BLaER1 treated with 17β-estradiol and CSF1 and Interleukin-3, amounts not matched to agents 10 nM and 100 nM (cell line): ENCODE results near the gene TAS2R40.

Source experiments
- H3K27ac ChIP-seq, 11 experiments: shearing (Covaris generic); formaldehyde crosslinking; 2 replicates each; pipeline ENCODE4 v1.8.1; 2022
- H3K27me3 ChIP-seq, 11 experiments: shearing (Covaris generic); formaldehyde crosslinking; 2 replicates each; pipeline ENCODE4 v1.8.1; 2022
- H3K36me3 ChIP-seq, 11 experiments: shearing (Covaris generic); formaldehyde crosslinking; 2 replicates each; pipeline ENCODE4 v1.8.1; 2022
- H3K4me1 ChIP-seq, 10 experiments: shearing (Covaris generic); formaldehyde crosslinking; 2 replicates each; pipeline ENCODE4 v1.8.1; 2022
- H3K4me2 ChIP-seq, 11 experiments: shearing (Covaris generic); formaldehyde crosslinking; 2 replicates each; pipeline ENCODE4 v1.8.1; 2022
- H3K4me3 ChIP-seq, 10 experiments: shearing (Covaris generic); formaldehyde crosslinking; 2 replicates each; pipeline ENCODE4 v1.8.1; 2022
- H3K9ac ChIP-seq, 11 experiments: shearing (Covaris generic); formaldehyde crosslinking; 2 replicates each; pipeline ENCODE4 v1.8.1; 2022
- H3K9me3 ChIP-seq, 11 experiments: shearing (Covaris generic); formaldehyde crosslinking; replicated peaks in 1 of 11; 2 replicates each; pipeline ENCODE4 v1.8.1; 2022
- H4K20me1 ChIP-seq, 11 experiments: shearing (Covaris generic); formaldehyde crosslinking; 2 replicates each; pipeline ENCODE4 v1.8.1; 2022
- Cebpa-rat ChIP-seq, 11 experiments: shearing (Covaris generic); IDR thresholded peaks; 2 replicates each; pipeline ENCODE4 v1.8.1; 2022

TAS2R40 gene

GRCh38 chr7:143248761-143249354 is 27.0 kb downstream of the TAS2R40 start:
- peak overlapping the region in 5 of 11 experiments; percentile 26 to 77 (median 66); a peak in 10 of 22 replicates for H3K4me2 ChIP-seq
- no peaks in the 10 kb centered on the region for H3K27me3 ChIP-seq
- peaks cover 23 to 97% (median 47%) of the 10 kb centered on the region in 10 experiments for H3K4me1 ChIP-seq
- no peaks in the 10 kb centered on the region for H4K20me1 ChIP-seq
- no peak for TF ChIP-seq Cebpa-rat (IDR thresholded peaks at IDR 0.05)
- H3K36me3 ChIP-seq, result peaks cover 0 to 10% (median 0%) of the 10 kb centered on the region in 11 experiments; a peak in 2 of 22 replicates
- peak overlapping the region in 5 of 11 experiments; percentile 2 to 68 (median 11); a peak in 6 of 22 replicates for H3K27ac ChIP-seq
- H3K9ac ChIP-seq, result no peak overlapping the region
- H3K9me3 ChIP-seq, result peaks cover 15 to 51% (median 36%) of the 10 kb centered on the region in 11 experiments; a peak in 20 of 22 replicates
- 0 out of 20 replicates have a peak overlapping the region, but pooled peaks of 1 of the 10 experiments have one; percentile 3 for H3K4me3 ChIP-seq

DNA sequence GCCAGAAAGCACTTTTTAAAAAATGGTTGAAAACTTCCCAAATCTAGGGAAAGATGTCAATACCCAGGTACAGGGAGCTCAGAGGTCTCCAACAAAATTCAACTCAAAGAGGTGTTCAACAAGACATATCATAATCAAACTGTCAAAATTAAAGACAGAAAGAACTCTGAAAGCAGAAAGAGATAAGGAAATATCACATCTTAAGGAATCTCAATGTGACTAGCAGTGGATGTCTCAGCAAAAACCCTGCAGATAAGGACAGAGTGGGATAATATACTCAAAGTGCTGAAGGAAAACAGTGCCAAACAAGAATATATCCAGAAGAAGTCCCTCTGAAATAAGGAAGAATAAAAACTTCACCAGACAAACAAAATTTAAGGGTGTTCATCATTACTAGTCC is 28.4 kb downstream of the TAS2R40 start:
- Histone ChIP-seq H3K36me3 (peaks cover 0 to 10% (median 0%) of the 10 kb centered on the region in 11 experiments; a peak in 2 of 22 replicates), H3K4me1 (peaks cover 26 to 93% (median 41%) of the 10 kb centered on the region in 10 experiments), H3K27ac (peak overlapping the region in 10 of 11 experiments; percentile 41 to 74 (median 68); a peak in 21 of 22 replicates), H4K20me1 (no peaks in the 10 kb centered on the region), H3K9me3 (peaks cover 15 to 57% (median 42%) of the 10 kb centered on the region in 11 experiments; a peak in 20 of 22 replicates), H3K27me3 (no peaks in the 10 kb centered on the region), H3K4me3 (no peak overlapping the region), H3K4me2 (peak overlapping the region; percentile 39 to 73 (median 60)), H3K9ac (peak overlapping the region in 4 of 11 experiments; percentile 3 to 30 (median 22); a peak in 7 of 22 replicates)
- TF ChIP-seq Cebpa-rat (IDR thresholded peaks at IDR 0.05), result no peak

DNA sequence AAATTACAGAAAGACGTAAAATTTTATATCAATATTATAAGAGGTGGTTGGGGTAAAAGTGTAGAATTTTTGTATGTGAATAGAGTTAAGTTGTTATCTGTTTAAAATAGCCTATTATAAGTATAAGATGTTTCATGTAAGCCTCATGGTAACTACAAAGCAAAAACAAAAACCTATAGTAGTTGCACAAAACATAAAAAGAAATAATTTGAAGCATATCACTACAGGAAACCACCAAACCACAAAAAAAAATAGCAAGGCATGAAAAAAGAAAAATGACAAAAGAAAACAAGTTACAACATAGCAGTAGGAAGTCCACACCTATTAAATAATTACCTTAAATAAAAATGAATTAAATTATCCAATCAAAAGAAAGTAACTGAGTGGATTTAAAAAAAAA is 29.0 kb downstream of the TAS2R40 start:
- peak overlapping the region in 1 of 11 experiments; percentile 33; a peak in 2 of 22 replicates for H3K9ac ChIP-seq
- no peak overlapping the region; a peak in 1 of 20 replicates for H3K4me3 ChIP-seq
- no peak for TF ChIP-seq Cebpa-rat (IDR thresholded peaks at IDR 0.05)
- H4K20me1 ChIP-seq, result no peaks in the 10 kb centered on the region
- H3K4me1 ChIP-seq, result peaks cover 32 to 93% (median 42%) of the 10 kb centered on the region in 10 experiments
- peaks cover 10 to 52% (median 42%) of the 10 kb centered on the region in 11 experiments; a peak in 19 of 22 replicates for H3K9me3 ChIP-seq
- H3K36me3 ChIP-seq, result peaks cover 0 to 8% (median 0%) of the 10 kb centered on the region in 11 experiments; a peak in 2 of 22 replicates
- H3K4me2 ChIP-seq, result peak overlapping the region; percentile 40 to 73 (median 62); a peak in 19 of 22 replicates
- peak overlapping the region in 10 of 11 experiments; percentile 42 to 74 (median 68); a peak in 20 of 22 replicates for H3K27ac ChIP-seq
- no peaks in the 10 kb centered on the region for H3K27me3 ChIP-seq

DNA sequence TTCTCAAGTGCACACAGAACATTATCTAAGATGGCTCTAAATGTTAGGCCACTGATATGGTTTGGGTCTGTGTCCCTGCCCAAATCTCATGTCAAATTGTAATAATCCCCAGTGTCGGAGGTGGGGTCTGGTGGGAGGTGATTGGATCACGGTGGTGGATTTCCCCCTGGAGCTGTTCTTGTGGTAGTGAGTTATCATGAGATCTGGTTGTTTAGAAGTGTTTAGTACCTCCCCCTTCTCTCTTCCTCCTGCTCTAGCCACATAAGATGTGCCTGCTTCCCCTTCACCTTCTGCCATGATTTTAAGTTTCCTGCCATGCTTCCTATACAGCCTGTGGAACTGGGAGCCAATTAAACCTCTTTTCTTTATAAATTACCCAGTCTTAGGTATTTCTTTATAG is 30.2 kb downstream of the TAS2R40 start:
- peak overlapping the region; percentile 40 to 73 (median 62); a peak in 20 of 22 replicates for H3K4me2 ChIP-seq
- H3K27ac ChIP-seq, result peak overlapping the region in 9 of 11 experiments; percentile 42 to 74 (median 68); a peak in 16 of 22 replicates
- H4K20me1 ChIP-seq, result no peaks in the 10 kb centered on the region
- peaks cover 40 to 93% (median 52%) of the 10 kb centered on the region in 10 experiments for H3K4me1 ChIP-seq
- H3K9me3 ChIP-seq, result peaks cover 10 to 48% (median 40%) of the 10 kb centered on the region in 11 experiments; a peak in 19 of 22 replicates
- H3K27me3 ChIP-seq, result no peaks in the 10 kb centered on the region
- H3K4me3 ChIP-seq, result no peak overlapping the region
- TF ChIP-seq Cebpa-rat (IDR thresholded peaks at IDR 0.05), result no peak
- peaks cover 0 to 8% (median 0%) of the 10 kb centered on the region in 11 experiments; a peak in 2 of 22 replicates for H3K36me3 ChIP-seq
- no peak overlapping the region for H3K9ac ChIP-seq

GRCh38 chr7:143255564-143255963 is 33.7 kb downstream of the TAS2R40 start:
- H3K9me3 ChIP-seq, result peaks cover 10 to 32% (median 24%) of the 10 kb centered on the region in 11 experiments; a peak in 18 of 22 replicates
- peak overlapping the region in 2 of 11 experiments; percentile 19 to 22; a peak in 4 of 22 replicates for H3K27ac ChIP-seq
- H3K4me3 ChIP-seq, result no peak overlapping the region
- H3K4me1 ChIP-seq, result peaks cover 39 to 78% (median 50%) of the 10 kb centered on the region in 10 experiments
- peak overlapping the region; percentile 39 to 57 (median 48); a peak in 20 of 22 replicates for H3K4me2 ChIP-seq
- 0 out of 22 replicates have a peak overlapping the region, but pooled peaks of 1 of the 11 experiments have one; percentile 1 for H3K9ac ChIP-seq
- H4K20me1 ChIP-seq, result no peaks in the 10 kb centered on the region
- H3K27me3 ChIP-seq, result no peaks in the 10 kb centered on the region
- no peak for TF ChIP-seq Cebpa-rat (IDR thresholded peaks at IDR 0.05)
- H3K36me3 ChIP-seq, result 0 out of 22 replicates have a peak, but pooled peaks cover 0 to 5% (median 0%) of the 10 kb centered on the region in 11 experiments

GRCh38 chr7:143256325-143256724 is 34.5 kb downstream of the TAS2R40 start:
- peak overlapping the region in 1 of 11 experiments; percentile 36; a peak in 2 of 22 replicates for H3K27ac ChIP-seq
- H3K36me3 ChIP-seq, result 0 out of 22 replicates have a peak, but pooled peaks cover 0 to 5% (median 0%) of the 10 kb centered on the region in 11 experiments
- no peak overlapping the region for H3K9ac ChIP-seq
- no peak overlapping the region for H3K4me3 ChIP-seq
- H3K9me3 ChIP-seq, result peaks cover 10 to 31% (median 24%) of the 10 kb centered on the region in 11 experiments; a peak in 18 of 22 replicates
- H4K20me1 ChIP-seq, result no peaks in the 10 kb centered on the region
- TF ChIP-seq Cebpa-rat (IDR thresholded peaks at IDR 0.05), result no peak
- no peaks in the 10 kb centered on the region for H3K27me3 ChIP-seq
- peaks cover 36 to 70% (median 43%) of the 10 kb centered on the region in 10 experiments for H3K4me1 ChIP-seq
- H3K4me2 ChIP-seq, result peak overlapping the region in 9 of 11 experiments; percentile 4 to 57 (median 48); a peak in 15 of 22 replicates

GRCh38 chr7:143256932-143257331 is 35.1 kb downstream of the TAS2R40 start:
- Histone ChIP-seq H3K4me1 (peaks cover 29 to 64% (median 37%) of the 10 kb centered on the region in 10 experiments), H3K27ac (peak overlapping the region in 2 of 11 experiments; percentile 15 to 36; a peak in 2 of 22 replicates), H3K4me2 (peak overlapping the region in 9 of 11 experiments; percentile 4 to 57 (median 48); a peak in 13 of 22 replicates)

DNA sequence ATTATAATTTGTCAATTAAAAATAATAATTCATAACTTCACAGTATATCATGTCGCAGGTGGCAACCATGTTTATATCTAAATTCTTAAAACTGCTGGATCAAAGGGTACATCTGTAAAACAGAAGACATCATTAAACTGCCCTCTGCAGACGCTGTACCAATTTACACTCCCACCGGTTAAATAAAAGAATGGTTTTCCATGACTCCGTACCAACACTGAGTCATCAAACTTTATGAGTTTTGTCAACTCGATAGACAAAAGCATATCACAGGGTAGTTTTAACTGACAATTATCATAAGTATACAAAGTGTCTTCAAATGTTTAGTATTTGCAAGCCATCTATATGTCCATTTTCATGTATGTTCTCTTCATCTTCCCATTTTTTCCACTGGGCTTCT is 35.7 kb downstream of the TAS2R40 start:
- no peak overlapping the region for H3K4me3 ChIP-seq
- H3K4me1 ChIP-seq, result peaks cover 27 to 60% (median 36%) of the 10 kb centered on the region in 10 experiments
- 0 out of 22 replicates have a peak, but pooled peaks cover 0 to 5% (median 0%) of the 10 kb centered on the region in 11 experiments for H3K36me3 ChIP-seq
- TF ChIP-seq Cebpa-rat (IDR thresholded peaks at IDR 0.05), result no peak
- no peaks in the 10 kb centered on the region for H3K27me3 ChIP-seq
- H3K27ac ChIP-seq, result no peak overlapping the region
- H4K20me1 ChIP-seq, result no peaks in the 10 kb centered on the region
- peaks cover 5 to 20% (median 17%) of the 10 kb centered on the region in 11 experiments; a peak in 18 of 22 replicates for H3K9me3 ChIP-seq
- no peak overlapping the region for H3K4me2 ChIP-seq
- no peak overlapping the region for H3K9ac ChIP-seq

More at GRCh38 chr7:143256932-143257331, 35.1 kb downstream of the TAS2R40 start:
- Histone ChIP-seq H3K36me3 (0 out of 22 replicates have a peak, but pooled peaks cover 0 to 5% (median 0%) of the 10 kb centered on the region in 11 experiments), H3K9me3 (peaks cover 9 to 25% (median 22%) of the 10 kb centered on the region in 11 experiments; a peak in 18 of 22 replicates), H4K20me1 (no peaks in the 10 kb centered on the region), H3K9ac (no peak overlapping the region), H3K4me3 (no peak overlapping the region), H3K27me3 (no peaks in the 10 kb centered on the region)
- no peak for TF ChIP-seq Cebpa-rat (IDR thresholded peaks at IDR 0.05)
